Measurements from ENCODE around the gene LIPK.
"Not testable (repeated sequence)": the region's sequence is repeated elsewhere in the genome, so short reads cannot be mapped to it uniquely, and the experiment has no call there.

The LIPK gene

DNA sequence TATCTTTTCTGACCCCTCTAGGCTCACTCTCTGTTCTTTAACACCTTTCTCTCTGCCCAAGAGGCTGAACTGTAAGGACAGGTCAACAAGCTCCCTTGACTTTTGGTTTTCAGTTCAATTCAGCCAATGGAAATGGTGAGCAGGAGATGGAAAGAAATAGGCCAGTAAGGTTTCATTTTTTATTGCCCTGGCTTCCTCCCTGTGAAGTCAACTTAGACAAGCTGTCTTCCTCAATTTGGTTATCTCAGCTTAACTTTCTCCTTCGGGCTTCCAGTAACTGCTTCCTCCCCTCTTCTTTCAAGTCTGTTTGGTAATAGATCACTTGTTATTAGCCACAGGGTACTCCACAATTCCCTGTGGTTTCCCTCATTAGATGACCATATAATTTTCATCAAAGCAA is 19.7 kb downstream of the LIPK start:
- no peak for DNase-seq

DNA sequence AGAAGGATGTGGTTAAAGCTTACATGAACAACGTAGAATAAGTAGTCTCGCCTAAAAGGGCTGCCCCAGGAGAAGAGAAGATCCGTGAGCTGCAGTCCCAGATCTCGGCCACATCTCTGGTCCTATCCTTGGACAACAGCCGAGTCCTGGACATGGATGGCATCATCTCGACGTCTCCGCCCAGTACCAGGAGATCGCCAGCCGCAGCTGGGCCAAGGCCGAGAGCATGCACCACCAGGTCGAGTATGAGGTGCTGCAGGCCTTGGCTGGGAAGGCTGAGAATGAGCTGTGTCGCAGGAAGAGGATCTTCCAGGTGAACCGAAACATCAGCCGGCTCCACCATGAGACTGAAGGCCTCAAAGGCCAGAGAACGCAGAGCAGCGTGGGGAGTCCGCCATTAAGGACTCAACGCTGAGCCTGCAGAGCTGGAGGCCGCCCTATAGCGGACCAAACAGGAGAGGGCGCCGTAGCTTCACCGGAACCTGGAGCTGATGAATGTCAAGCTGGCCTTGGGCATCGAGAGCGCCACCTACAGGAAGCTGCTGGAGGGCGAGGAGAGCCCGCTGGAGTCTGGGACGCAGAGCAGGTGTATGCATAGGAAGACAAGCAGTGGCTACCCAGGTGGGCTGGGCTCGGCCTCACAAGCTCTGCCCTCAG is 22.2 kb downstream of the LIPK start:
- no peak for DNase-seq

DNA sequence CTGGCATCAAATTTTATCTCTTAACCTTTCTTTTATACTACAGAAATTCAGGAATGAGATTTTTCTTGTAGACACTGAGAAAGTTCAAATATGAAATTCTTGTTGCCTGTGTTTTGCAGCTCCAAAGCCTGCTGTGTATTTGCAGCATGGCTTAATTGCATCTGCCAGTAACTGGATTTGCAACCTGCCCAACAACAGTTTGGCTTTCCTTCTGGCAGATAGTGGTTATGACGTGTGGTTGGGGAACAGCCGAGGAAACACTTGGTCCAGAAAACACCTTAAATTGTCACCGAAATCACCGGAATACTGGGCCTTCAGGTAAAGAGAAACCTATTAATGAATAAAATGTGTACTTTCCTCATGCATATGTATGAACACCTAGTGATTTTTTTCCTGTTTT is 24.8 kb downstream of the LIPK start:
- DNase-seq: no peak

DNA sequence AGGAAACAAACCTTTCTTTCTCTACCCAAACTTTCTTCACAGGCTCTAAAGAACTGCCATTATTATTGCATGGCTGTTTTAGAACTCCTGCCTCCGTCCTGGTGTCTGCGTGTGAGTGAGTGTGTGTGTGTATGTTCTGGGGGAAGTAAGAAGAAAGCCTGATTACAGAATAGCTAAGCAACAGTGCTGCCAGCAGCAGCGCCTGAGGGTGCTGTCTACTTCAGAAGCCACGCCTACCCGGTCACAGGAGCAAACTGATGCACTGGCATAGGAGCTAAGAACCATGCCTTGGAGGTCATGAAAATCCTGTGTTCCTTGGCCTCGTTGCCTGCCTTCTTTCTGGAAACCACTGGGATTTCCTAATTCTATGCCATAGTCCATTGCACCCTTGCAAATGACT is 25.2 kb downstream of the LIPK start:
- DNase-seq: no peak

DNA sequence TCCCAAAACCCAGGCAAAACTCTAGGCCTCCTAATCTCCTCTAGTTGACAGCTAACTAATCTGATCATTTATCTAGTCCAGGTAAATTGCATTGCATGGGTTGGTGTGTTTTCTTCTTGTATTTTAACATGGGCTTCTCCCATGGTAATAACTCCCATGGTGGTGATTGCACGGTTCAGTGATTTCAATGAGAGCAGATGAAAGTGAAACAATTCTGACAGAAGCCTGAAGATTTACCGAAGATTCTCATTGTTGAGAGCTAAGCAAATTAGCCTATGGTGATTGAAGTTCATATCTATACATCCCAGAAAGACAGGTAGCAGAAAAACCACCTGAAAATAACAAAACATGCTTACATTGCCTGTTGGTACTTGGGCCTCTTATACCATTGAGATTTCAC is 27.2 kb downstream of the LIPK start:
- DNase-seq: no peak

DNA sequence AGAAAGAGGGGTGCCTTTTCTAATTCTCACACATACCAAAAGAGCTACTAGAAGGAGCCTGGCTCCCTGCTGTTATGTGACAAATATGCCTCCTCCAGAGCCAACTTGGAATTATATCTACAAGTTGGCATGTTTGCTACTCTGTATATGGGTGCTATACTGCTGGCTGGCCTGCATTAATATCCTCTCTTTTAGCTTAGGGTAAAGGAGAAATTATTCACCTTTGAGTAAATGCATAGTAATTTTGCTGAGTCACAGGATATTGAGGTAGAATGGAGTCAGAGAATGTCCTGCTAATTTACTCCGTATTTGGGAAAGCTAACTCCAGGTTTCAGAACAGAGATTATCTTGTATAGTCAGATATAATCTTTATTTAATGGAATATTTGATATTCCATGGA is 29.6 kb downstream of the LIPK start:
- DNase-seq: no peak

DNA sequence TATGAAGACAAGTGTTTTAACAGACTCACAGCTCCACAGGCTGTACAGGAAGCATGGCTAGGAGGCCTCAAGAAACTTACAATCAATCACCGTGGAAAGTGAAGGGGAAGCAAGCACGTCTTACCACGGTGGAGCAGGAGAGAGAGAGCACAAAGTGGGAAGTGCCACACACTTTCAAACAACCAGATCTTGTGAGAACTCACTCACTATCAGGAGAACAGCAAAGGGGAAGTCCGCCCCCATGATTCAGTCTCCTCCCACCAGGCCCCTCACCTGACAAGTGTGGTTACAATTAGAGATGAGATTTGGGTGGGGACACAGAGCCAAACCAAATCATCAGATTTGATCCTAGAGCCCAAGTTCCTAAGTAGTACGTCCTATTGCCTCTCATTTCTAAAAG is 35.9 kb downstream of the LIPK start:
- DNase-seq: not testable (repeated sequence)

DNA sequence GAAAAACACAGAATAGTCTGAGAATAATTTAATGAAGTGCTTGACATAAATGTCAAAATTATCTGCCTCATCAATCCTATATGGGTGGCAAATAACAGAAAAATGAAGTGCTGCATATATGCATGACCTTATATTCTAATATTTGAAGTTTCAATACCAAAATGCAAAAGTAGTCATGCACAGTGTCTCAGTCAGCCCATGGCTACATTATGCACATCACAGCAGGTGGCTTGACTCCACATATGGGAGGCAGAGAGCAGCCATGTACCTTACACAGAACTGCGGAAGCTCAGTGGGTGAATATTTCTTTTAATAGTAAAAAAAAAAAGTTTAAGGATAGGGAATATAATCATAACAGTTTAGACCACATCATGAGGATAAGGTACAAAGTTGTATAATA is 36.4 kb downstream of the LIPK start:
- DNase-seq: no peak

DNA sequence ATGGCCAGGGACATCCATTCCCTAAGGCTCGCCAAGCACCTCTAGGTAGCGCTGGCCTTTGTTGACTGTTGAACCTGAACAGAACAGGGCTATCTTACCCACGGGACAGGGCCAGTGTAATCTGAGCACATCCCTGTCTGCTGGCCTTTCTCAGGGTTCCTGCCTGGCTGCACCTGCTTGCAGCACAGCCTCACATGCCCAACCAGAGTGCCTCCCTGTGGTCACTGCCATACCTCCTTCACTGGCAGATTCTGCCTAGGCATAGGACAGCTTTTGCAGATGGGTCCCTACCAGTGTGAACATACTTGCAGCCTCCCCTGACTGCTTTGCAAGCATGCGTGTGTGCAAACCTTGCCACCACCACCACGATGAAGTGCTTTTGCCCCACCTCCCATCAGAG is 38.0 kb downstream of the LIPK start:
- no peak for DNase-seq

DNA sequence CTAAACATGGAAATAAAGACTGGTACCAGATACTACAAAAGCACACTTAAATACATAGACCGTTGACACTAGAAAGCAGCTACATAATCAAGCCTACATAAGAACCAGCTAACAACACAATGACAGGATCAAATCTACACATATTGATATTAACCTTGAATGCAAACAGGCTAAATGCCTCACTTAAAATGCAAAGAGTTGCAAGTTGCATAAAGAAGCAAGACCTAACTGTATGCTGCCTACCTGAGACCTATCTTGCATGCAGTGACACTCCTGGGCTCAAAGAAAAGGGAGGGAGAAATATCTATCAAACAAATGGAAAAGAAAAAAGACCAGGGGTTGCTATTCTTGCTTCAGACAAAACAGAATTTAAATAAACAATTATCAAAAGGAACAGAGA is 39.6 kb downstream of the LIPK start:
- no peak for DNase-seq

DNA sequence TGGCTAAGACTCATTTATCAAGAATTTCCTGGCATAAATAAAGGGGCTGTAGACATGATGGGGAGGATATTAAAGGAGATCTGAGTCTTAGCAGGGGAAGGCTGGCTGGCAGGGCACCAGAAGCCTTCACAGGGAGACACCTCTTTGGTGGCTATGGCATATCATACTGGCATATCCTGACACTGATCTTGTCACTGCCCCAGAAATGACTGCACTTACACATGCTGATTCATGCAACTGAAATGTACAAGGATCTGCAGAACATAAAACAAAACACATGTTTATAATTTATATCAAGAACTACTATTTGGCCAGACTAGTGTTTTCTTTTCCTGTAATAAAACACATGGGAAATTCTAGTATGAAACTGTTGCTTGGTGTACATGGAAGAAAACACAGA is 48.2 kb downstream of the LIPK start:
- no peak for DNase-seq

DNA sequence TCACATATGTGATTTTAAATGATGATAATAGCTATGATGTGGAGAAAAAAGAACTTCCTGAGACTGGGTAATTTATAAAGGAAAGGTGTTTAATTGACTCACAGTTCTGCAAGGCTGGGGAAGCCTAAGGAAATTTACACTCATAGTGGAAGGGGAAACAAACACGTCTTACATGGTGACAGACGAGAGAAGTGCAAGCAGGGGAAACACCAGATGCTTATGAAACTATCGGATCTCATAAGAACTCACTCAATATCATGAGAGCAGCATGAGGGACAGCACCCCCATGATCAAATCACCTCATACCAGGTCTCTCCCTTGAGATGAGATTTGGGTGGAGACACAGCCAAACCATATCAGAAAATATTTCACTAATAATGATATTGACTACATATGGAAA is 49.7 kb downstream of the LIPK start:
- no peak for DNase-seq

DNA sequence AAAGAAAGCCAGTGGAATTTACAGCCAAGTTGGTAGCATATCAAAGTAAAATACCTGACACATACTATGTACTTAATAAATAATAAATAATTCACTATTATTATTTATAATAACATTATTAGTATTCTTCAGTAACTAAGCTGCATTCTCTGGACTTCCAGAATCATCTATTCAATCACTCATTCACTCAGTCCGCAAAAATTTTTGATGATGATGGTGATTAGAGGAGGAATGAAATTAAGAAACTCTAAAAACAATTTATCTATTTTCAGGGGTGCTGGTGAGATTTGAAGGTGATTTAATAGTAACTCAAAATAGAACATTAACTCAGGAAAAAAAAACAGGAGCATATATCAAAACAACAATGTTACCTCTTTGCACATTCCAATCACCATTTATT is 50.6 kb downstream of the LIPK start:
- DNase-seq: no peak

DNA sequence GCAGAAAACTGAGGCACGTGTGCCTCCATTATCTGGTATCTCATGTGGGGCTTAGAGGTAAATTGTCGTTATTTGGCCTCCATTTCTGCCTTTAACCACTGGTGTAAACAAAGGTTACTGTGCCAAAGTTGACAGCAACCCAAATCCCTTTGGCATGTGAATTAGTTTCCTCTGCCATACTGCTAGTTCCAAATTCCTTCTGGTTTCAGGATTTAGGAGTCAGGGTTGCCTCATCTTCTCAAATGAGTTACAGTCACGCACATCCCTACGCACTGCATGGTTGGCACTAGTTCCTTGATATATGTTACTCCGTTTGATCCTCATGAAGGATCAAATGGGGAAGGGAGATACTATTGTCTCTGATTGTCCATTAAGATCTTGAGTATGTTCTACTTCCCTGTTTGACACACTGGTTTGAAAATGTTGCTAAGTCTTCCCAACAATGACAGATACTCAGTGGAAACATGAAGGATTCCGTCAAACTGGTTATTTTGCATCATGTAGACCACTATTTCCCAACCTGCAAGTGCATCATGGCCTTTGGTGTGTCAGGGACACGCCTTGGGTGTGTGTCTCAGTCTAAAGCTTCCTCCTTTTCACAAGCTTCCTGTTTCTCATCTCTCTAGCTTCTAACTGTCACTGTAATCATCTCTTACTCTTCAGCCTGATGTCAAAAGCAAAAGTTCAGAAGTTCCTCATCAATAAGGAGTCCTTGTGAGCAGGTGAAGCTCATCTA is 53.5 kb downstream of the LIPK start, which contains the start of gene LIPN:
LIPN (plus strand) TSS at position 655 of the 736 bp plus-strand sequence. CDS start 1,386 bp downstream, outside the sequence.
- no peak for DNase-seq

DNA sequence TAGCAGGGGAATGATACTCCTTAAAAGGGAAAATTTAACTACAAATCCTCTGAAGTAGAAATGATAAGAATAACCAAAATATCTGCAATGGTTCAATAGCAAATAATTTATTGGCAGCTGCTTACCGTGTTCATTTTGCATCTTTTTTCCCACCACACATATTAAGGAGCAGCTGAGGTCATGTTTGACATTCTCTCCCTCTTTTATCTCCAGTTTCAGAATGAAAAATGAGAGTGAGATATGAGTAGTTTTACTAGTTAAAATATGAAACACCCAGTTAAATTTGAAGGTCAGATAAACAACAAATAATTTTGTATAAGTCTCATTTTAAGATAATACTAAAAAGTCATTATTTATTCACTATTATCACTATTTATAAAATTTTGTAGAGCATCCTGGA is 56.9 kb downstream of the LIPK start:
- DNase-seq: no peak

DNA sequence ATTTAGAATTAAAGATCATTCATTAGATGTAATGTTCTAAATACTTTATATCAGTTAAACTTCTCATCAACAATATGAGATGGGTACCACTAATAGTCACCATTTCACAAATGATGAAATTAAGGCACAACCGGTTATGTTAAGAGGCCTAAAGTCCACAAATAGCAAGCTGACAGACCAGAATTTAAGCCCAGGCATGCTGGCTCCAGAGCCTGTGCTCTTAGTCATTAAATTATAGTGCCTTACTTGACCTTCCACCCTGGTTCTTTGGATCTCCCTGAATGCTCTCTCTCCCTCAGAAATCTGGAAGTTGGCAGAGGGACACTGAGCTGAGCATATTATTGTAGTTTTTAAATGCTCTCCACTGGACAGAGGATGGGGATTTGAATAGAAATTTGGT is 57.4 kb downstream of the LIPK start:
- DNase-seq: no peak

DNA sequence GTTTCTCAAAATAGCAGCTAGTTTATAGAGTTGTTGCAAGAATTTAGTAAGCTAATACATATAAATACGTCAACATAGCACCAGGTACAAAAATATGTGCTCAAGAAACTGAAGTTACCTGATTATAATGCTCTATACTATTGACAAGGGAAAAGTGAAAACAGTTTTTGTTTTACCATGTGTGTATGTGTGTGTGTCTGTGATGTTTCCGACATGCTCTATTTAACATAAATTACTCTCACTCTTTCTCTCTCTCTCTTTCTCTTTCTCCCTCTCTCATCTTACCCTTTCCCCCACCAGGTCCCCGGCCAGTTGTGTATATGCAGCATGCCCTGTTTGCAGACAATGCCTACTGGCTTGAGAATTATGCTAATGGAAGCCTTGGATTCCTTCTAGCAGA is 58.1 kb downstream of the LIPK start:
- no peak for DNase-seq

DNA sequence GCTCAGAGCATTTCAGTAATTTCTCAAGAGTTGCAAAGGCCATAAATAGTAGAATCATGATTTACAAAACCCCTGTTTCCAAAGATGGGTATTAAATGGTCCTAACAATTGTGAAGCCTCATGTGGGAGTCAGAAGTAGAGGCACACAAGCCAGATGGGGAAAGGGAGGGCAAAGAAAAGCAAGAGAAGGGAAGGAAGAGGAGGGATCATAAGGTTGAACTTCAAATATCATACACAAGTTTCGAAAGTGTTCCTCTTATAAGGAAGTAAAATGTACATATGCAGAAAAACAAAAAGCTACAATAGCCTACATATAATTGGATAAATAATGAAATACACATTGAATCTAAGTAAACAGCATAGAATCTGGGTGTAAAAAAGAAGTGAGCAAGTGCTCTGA is 59.8 kb downstream of the LIPK start:
- DNase-seq: no peak

DNA sequence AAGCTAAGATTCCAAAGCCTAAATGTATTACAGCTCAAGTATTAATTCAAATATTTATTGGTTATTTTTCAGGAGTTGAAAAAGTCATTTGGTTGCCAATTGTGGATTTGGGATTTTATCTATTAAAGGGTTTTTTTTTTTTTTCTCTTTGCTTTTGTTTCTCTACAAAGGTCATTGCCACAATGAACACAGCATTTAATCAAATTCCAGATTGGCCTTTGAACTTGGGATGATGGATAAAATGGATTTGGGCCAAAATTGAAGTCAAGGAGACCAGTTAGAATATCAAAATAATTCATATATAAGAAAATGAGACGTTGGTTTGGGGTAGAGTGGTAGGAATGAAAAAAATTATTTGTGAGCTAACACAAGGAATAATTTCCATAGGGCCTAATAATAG is 63.3 kb downstream of the LIPK start:
- no peak for DNase-seq

DNA sequence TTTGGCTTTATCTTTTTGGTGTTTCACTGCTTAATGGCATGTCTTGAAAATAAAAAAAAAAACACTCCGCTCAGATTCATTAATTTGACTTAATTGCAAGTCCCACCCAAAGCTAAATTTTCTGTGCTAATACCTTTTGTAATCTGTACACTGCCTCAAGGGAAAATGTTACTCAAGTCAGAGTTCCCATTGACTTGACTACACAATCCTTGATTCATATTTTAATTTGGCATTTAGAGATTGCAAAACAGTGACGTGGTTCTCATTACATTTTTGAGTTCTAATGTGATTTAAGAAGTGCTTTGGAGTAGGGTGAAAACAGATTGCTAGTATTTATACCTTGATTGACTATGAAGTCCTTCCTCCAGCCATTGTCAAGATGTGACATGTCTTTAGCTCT is 75.2 kb downstream of the LIPK start:
- no peak for DNase-seq

DNA sequence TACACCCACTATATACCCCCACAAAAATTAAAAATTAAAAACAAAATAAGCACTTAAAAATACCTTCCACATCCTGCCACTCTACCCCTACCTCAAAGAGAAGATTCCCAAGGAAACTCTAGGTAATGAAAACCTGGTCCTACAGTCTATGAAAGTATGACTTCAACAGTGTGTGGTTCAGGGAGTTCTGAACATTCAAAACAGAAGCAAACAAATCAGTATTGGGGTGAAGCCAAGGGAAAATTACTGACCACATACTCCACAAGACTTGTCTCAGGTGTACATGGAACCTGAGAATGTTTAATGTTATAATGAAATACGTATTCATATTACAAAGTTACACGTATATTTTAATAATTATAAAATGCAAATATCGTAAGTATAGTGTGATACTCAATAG is 76.2 kb downstream of the LIPK start:
- DNase-seq: no peak

DNA sequence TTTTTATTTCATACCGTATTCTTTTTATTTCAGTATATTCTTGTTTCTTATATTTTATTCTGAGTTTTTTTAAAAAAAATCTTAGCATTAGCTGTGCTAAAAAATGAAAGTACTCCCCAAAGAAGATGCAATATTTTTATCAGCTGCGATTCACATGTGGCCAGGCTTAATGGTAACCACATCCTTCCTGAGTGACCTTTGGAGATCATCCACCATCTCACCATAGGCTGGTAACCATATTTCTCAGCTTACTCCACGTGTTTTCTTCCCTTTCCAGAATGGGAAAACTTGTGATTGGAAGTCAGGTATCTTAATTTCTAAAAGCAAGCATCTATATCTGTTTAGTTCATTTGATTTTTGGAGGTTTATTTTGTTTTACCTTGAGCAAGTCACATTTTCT is 77.7 kb downstream of the LIPK start:
- no peak for DNase-seq

DNA sequence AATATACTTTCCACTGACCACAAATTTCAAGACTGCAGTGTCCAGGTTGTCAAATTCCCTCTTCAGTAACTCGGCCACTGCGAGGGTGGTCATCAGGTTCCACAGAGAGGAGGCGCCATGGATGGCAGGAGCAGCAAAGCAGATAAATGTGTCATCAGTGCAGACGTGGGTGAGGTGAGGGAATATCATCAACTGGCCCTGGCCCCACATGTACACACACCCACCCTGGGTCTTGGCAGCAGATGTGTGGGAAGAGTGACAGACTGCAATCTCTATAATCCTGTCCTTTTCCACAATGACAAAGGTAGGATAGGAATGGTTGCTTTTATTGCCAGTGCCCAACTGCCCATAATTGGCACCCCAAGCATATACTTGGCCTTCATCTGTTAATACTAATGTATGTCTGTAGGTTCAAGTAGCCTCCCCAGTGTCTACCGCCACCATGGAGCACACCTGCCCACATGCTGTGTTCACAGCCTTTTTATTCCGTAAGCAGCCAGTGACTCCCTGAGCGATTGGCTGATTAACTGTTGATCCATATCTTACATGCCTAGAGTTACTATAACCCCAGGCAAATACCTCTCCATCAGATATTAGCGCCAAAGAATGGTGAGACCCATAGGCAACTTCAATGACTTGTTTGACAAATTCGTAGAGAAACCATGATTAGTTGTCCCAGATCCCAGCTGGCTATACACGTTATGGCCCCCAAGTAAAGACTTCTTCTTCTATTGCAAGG is 80.2 kb downstream of the LIPK start:
- no peak for DNase-seq

DNA sequence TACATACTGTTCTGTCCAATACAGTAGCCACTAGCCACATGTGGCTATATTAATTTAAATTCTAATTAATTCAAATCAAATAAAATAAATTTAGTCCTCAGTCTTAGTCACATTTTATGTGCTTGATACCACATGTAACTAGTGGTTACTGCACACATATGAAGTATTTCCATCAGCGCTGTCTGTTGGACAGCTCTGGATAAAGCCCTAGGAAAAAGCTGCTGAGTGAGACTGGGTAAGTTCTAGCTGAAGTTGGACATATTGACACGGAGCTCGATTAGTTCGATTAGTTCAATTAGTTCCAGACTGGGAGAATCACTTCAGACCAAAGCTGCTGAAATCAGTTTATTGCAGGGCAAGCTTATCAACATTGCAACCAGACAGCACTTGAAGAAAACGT is 81.4 kb downstream of the LIPK start:
- no peak for DNase-seq

Measured in SW 1271 (cell line).